Activated CD8-positive, alpha-beta T cell treated with anti-CD3 and anti-CD28 coated beads for 36 hours (primary cell): ENCODE results near the gene TMEM235. TPM values are rescaled to one million over a fixed set of nuclear protein-coding genes. Genes with fewer than 3 reads are reported as not detected.

ENCODE experiments used
- ATAC-seq: fragments of 200-7000 bp; cut with Tn5 transposase; one replicate; pipeline ENCODE4 v1.10.0; 2021; ENCODE audit warnings: mild to moderate bottlenecking, moderate library complexity
- CTCF ChIA-PET: fragments of 350-600 bp; sonication (Branson Sonifier 250); formaldehyde crosslinking; loops from one replicate; lab custom pipeline; 2021; ENCODE audit warnings: antibody characterized with exemption; lab: Charles Lee
- POLR2A ChIA-PET: fragments of 350-600 bp; sonication (Branson Sonifier 250); formaldehyde crosslinking; loops from one replicate; lab custom pipeline; 2021; ENCODE audit warnings: antibody characterized with exemption; lab: Charles Lee
- DNase-seq: peaks from one replicate; pipeline ENCODE4 v3.0.0-alpha.2; 2020
- H3K27ac Mint-ChIP-seq: one replicate; pipeline ENCODE4 v1.8.0; 2021; ENCODE audit warnings: mild to moderate bottlenecking, mixed read lengths
- H3K27me3 Mint-ChIP-seq: one replicate; pipeline ENCODE4 v1.8.0; 2021; ENCODE audit warnings: mixed read lengths
- H3K36me3 Mint-ChIP-seq: one replicate; pipeline ENCODE4 v1.8.0; 2021; ENCODE audit warnings: low read depth, mixed read lengths
- H3K4me1 Mint-ChIP-seq: one replicate; pipeline ENCODE4 v1.8.0; 2021; ENCODE audit warnings: low read depth, mixed read lengths
- H3K4me3 Mint-ChIP-seq: one replicate; pipeline ENCODE4 v1.8.0; 2021; ENCODE audit warnings: mild to moderate bottlenecking, moderate library complexity, mixed read lengths
- H3K9me3 Mint-ChIP-seq: one replicate; pipeline ENCODE4 v1.8.0; 2021; ENCODE audit warnings: mixed read lengths
- CTCF ChIP-seq: fragments of 200-600 bp; IDR thresholded peaks from one replicate; pipeline ENCODE4 v1.8.0; 2022; ENCODE audit warnings: antibody characterized with exemption, mild to moderate bottlenecking
- intact Hi-C: fragments of 100-400 bp; cut with micrococcal nuclease; formaldehyde crosslinking; loops from one replicate; pipeline ENCODE4 v1.10.0; 2022
- total RNA-seq, 2 experiments: library from RNA; stranded (reverse); gene quantifications; one replicate each; pipeline ENCODE4 v1.2.3, GENCODE V29; 2021

The TMEM235 gene
- total RNA-seq, 2 experiments from 2014 or later: not detected

GRCh38 chr17:78205124-78205775, 26.2 kb upstream of the TMEM235 start:
- intact Hi-C loops: no loop called here
- no peaks in the 10 kb centered on the region for H3K9me3 Mint-ChIP-seq
- ATAC-seq: no peak
- H3K27ac Mint-ChIP-seq: no peak overlapping the region
- no peaks in the 10 kb centered on the region for H3K27me3 Mint-ChIP-seq
- H3K4me1 Mint-ChIP-seq: no peaks in the 10 kb centered on the region
- no peak for DNase-seq
- ChIA-PET POLR2A (no interaction called here), CTCF (interaction anchor here (0.6 kb wide), 1 partner anchor 92 kb away, joined by 3 read pairs; no protein-coding TSS in a partner anchor)
- H3K36me3 Mint-ChIP-seq: no peaks in the 10 kb centered on the region
- no peak for TF ChIP-seq CTCF
- H3K4me3 Mint-ChIP-seq: no peak overlapping the region

GRCh38 chr17:78206298-78206697, 25.1 kb upstream of the TMEM235 start:
- Mint-ChIP-seq H3K4me3 (no peak overlapping the region), H3K36me3 (no peaks in the 10 kb centered on the region), H3K27ac (no peak overlapping the region), H3K27me3 (no peaks in the 10 kb centered on the region), H3K9me3 (no peaks in the 10 kb centered on the region), H3K4me1 (no peaks in the 10 kb centered on the region)
- POLR2A ChIA-PET: interaction anchor here (0.7 kb wide), 1 partner anchor 10 kb away, joined by 4 read pairs; no protein-coding TSS in a partner anchor
- no peak for TF ChIP-seq CTCF
- no peak for ATAC-seq
- CTCF ChIA-PET: interaction anchor here (1.5 to 1.7 kb wide), 2 partner anchors 18 to 31 kb away, joined by 4 read pairs; no protein-coding TSS in a partner anchor
- no peak for DNase-seq
- intact Hi-C loops: no loop called here

- H3K9me3 Mint-ChIP-seq: no peaks in the 10 kb centered on the region
- DNase-seq: no peak
- ChIA-PET CTCF (no interaction called here), POLR2A (no interaction called here)
- H3K4me1 Mint-ChIP-seq: peaks cover 1% of the 10 kb centered on the region
- H3K4me3 Mint-ChIP-seq: no peak overlapping the region
- no peaks in the 10 kb centered on the region for H3K36me3 Mint-ChIP-seq
- no peaks in the 10 kb centered on the region for H3K27me3 Mint-ChIP-seq
- no peak for ATAC-seq
- TF ChIP-seq CTCF: no peak
- intact Hi-C loops: no loop called here
- H3K27ac Mint-ChIP-seq: no peak overlapping the region
Measured at GRCh38 chr17:78208486-78208885, 22.9 kb upstream of the TMEM235 start.

GRCh38 chr17:78210111-78210510, 21.3 kb upstream of the TMEM235 start:
- POLR2A ChIA-PET: no interaction called here
- intact Hi-C loops: no loop called here
- no peak overlapping the region for H3K4me3 Mint-ChIP-seq
- no peak for ATAC-seq
- peaks cover 5% of the 10 kb centered on the region for H3K4me1 Mint-ChIP-seq
- DNase-seq: no peak
- peaks cover 5% of the 10 kb centered on the region for H3K36me3 Mint-ChIP-seq
- CTCF ChIA-PET: interaction anchor here (1.3 kb wide), 1 partner anchor 8 kb away, joined by 3 read pairs; no protein-coding TSS in a partner anchor
- TF ChIP-seq CTCF: no peak
- H3K9me3 Mint-ChIP-seq: no peaks in the 10 kb centered on the region
- no peak overlapping the region for H3K27ac Mint-ChIP-seq
- H3K27me3 Mint-ChIP-seq: no peaks in the 10 kb centered on the region

GRCh38 chr17:78211032-78211431, 20.4 kb upstream of the TMEM235 start:
- no peaks in the 10 kb centered on the region for H3K27me3 Mint-ChIP-seq
- H3K9me3 Mint-ChIP-seq: no peaks in the 10 kb centered on the region
- no peak for DNase-seq
- peaks cover 11% of the 10 kb centered on the region for H3K36me3 Mint-ChIP-seq
- no peak overlapping the region for H3K4me3 Mint-ChIP-seq
- POLR2A ChIA-PET: no interaction called here
- TF ChIP-seq CTCF: no peak
- H3K27ac Mint-ChIP-seq: no peak overlapping the region
- intact Hi-C loops: no loop called here
- H3K4me1 Mint-ChIP-seq: peaks cover 9% of the 10 kb centered on the region
- CTCF ChIA-PET: no interaction called here
- no peak for ATAC-seq
